ENCODE results near the gene POLRMT.

POLRMT gene

DNA sequence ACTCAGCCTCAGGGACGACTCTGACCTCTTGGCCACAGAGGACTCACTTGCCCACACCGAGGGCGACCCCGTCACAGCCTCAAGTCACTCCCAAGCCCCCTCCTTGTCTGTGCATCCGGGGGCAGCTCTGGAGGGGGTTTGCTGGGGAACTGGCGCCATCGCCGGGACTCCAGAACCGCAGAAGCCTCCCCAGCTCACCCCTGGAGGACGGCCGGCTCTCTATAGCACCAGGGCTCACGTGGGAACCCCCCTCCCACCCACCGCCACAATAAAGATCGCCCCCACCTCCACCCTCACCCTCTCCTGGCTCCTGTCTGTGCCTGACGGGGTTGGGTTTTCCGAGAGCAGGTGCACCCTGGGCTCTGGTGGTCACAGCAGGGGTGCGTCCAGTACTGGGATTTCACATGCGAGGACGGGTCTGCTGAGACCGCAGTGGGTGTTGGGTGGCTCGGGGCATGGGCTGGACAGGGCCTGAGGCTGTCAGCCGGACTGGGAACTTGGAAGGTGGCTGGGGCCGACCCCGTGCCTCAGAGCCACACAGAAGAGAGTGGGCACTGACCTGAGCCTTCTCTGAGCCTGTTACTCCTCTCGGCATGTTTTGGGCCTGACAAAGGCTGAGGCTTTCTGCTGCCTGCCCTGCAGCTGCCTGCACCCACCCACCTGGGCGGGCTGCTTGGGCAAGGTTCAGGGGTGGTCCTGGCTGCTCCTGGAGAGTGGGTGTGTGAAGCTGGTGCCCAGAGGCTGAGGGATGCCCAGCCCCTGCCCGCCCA is 50.0 kb downstream of the POLRMT start:
- in situ Hi-C loops (cut with HindIII; ENCODE audit: low pct_ligation_motif_present, low sequenced_read_pairs), result no loop called here
- H3K36me3 ChIP-seq (replicated peaks), result peaks cover 27% of the 10 kb centered on the region
- TF ChIP-seq, protein P1, sequence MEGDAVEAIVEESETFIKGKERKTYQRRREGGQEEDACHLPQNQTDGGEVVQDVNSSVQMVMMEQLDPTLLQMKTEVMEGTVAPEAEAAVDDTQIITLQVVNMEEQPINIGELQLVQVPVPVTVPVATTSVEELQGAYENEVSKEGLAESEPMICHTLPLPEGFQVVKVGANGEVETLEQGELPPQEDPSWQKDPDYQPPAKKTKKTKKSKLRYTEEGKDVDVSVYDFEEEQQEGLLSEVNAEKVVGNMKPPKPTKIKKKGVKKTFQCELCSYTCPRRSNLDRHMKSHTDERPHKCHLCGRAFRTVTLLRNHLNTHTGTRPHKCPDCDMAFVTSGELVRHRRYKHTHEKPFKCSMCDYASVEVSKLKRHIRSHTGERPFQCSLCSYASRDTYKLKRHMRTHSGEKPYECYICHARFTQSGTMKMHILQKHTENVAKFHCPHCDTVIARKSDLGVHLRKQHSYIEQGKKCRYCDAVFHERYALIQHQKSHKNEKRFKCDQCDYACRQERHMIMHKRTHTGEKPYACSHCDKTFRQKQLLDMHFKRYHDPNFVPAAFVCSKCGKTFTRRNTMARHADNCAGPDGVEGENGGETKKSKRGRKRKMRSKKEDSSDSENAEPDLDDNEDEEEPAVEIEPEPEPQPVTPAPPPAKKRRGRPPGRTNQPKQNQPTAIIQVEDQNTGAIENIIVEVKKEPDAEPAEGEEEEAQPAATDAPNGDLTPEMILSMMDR (IDR thresholded peaks at IDR 0.05; ENCODE audit: low read depth, low read length, missing control alignments), result no peak
- H3K27me3 ChIP-seq (replicated peaks), result no peaks in the 10 kb centered on the region
- no peak for DNase-seq
- H3K4me3 ChIP-seq (ENCODE audit: low read depth, low read length), result no peak overlapping the region
- no peak overlapping the region for H3K27ac ChIP-seq

DNA sequence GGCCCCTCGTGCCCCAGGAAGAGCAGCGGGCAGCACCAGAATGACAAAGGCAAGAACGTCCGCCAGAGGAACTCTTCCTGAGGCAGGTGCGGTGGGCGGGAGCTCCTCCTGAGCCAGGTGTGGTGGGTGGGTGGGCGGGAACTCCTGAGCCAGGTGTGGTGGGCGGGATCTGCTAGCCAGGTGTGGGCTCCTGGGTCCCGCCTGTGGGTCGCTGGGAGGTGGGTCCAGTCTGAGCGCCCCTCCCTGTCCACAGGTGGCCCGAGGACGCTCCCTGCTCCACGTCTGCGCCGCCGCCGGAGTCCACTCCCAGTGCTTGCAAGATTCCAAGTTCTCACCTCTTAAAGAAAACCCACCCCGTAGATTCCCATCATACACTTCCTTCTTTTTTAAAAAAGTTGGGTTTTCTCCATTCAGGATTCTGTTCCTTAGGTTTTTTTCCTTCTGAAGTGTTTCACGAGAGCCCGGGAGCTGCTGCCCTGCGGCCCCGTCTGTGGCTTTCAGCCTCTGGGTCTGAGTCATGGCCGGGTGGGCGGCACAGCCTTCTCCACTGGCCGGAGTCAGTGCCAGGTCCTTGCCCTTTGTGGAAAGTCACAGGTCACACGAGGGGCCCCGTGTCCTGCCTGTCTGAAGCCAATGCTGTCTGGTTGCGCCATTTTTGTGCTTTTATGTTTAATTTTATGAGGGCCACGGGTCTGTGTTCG is 50.7 kb downstream of the POLRMT start:
- in situ Hi-C loops (cut with HindIII; ENCODE audit: low pct_ligation_motif_present, low sequenced_read_pairs), result no loop called here
- Histone ChIP-seq H3K27ac (no peak overlapping the region), H3K27me3 (replicated peaks) (no peaks in the 10 kb centered on the region), H3K4me3 (ENCODE audit: low read depth, low read length) (no peak overlapping the region), H3K36me3 (replicated peaks) (peaks cover 31% of the 10 kb centered on the region)
- no peak for DNase-seq
- TF ChIP-seq, protein P1 (IDR thresholded peaks at IDR 0.05; ENCODE audit: low read depth, low read length, missing control alignments), result no peak

- no peak for DNase-seq
- TF ChIP-seq, protein P1 (IDR thresholded peaks at IDR 0.05; ENCODE audit: low read depth, low read length, missing control alignments), result no peak
- no peak overlapping the region for H3K4me3 ChIP-seq (ENCODE audit: low read depth, low read length)
- H3K36me3 ChIP-seq (replicated peaks), result peaks cover 31% of the 10 kb centered on the region
- no peaks in the 10 kb centered on the region for H3K27me3 ChIP-seq (replicated peaks)
- in situ Hi-C loops (cut with HindIII; ENCODE audit: low pct_ligation_motif_present, low sequenced_read_pairs), result no loop called here
- no peak overlapping the region for H3K27ac ChIP-seq
These were observed 51.8 kb downstream of the POLRMT start for GRCh38 chr19:581399-582111.

- H3K4me3 ChIP-seq (ENCODE audit: low read depth, low read length), result no peak overlapping the region
- TF ChIP-seq, protein P1 (IDR thresholded peaks at IDR 0.05; ENCODE audit: low read depth, low read length, missing control alignments), result no peak
- H3K36me3 ChIP-seq (replicated peaks), result peaks cover 31% of the 10 kb centered on the region
- no peak for DNase-seq
- in situ Hi-C loops (cut with HindIII; ENCODE audit: low pct_ligation_motif_present, low sequenced_read_pairs), result no loop called here
- H3K27me3 ChIP-seq (replicated peaks), result no peaks in the 10 kb centered on the region
- no peak overlapping the region for H3K27ac ChIP-seq
These were observed 53.0 kb downstream of the POLRMT start for GRCh38 chr19:580274-580835.

- no peak overlapping the region for H3K4me3 ChIP-seq (ENCODE audit: low read depth, low read length)
- in situ Hi-C loops (cut with HindIII; ENCODE audit: low pct_ligation_motif_present, low sequenced_read_pairs), result no loop called here
- TF ChIP-seq, protein P1 (IDR thresholded peaks at IDR 0.05; ENCODE audit: low read depth, low read length, missing control alignments), result no peak
- no peaks in the 10 kb centered on the region for H3K27me3 ChIP-seq (replicated peaks)
- H3K36me3 ChIP-seq (replicated peaks), result peaks cover 31% of the 10 kb centered on the region
- no peak for DNase-seq
- no peak overlapping the region for H3K27ac ChIP-seq
These were observed 53.5 kb downstream of the POLRMT start for GRCh38 chr19:579842-580155.
